Psoas muscle (tissue), 8 donors: Measurements from ENCODE around the gene SARDH. TPM values are rescaled to one million over a fixed set of nuclear protein-coding genes. Genes with fewer than 3 reads are reported as not detected.

ENCODE experiments used
- ATAC-seq, 4 donors: fragments of 200-7000 bp; cut with Tn5 transposase; one replicate each; pipeline ENCODE4 v1.9.1; 2020; ENCODE audit warnings: moderate library complexity in 3 of 4, mild to moderate bottlenecking in 2 of 4
- DNase-seq, 2 donors: peaks; one replicate each; pipeline ENCODE4 v3.0.0-alpha.2; 2020
- H3K27ac ChIP-seq: fragments of 200-600 bp; one replicate; pipeline ENCODE4 v1.8.0; 2022
- H3K27me3 ChIP-seq, 3 donors: fragments of 200-600 bp in 1 of 3; one replicate each; pipeline versions ENCODE4 v1.6.1 to v1.8.0; 2013 to 2022; ENCODE audit warnings: low read length in 2 of 3, mild to moderate bottlenecking in 2 of 3, moderate library complexity in 1 of 3; ENCODE audit not compliant: insufficient read depth in 3 of 3
- H3K36me3 ChIP-seq, 2 donors: fragments of 200-600 bp in 1 of 2; one replicate each; pipeline versions ENCODE4 v1.6.1 to v1.8.0; 2013 to 2022; ENCODE audit warnings: low read depth in 1 of 2, mild to moderate bottlenecking in 1 of 2, moderate library complexity in 1 of 2; ENCODE audit not compliant: insufficient read depth in 1 of 2
- H3K4me1 ChIP-seq: fragments of 200-600 bp; one replicate; pipeline ENCODE4 v1.8.0; 2022
- H3K4me3 ChIP-seq: fragments of 200-600 bp; one replicate; pipeline ENCODE4 v1.8.0; 2022; ENCODE audit warnings: mild to moderate bottlenecking
- H3K9me3 ChIP-seq: fragments of 200-600 bp; one replicate; pipeline ENCODE4 v1.8.0; 2022
- CTCF ChIP-seq: fragments of 200-600 bp; IDR thresholded peaks from one replicate; pipeline ENCODE4 v1.8.0; 2022; ENCODE audit warnings: antibody characterized with exemption
- WGBS, 3 donors: extraction: QIAGEN DNeasy Blood & Tissue Kit; methylation state at CpG; one replicate each; pipeline versions ENCODE4 v1.1.6 to v1.1.7; 2013; 5-methylcytosine and 5-hydroxymethylcytosine counted together
- intact Hi-C, 2 donors: fragments of 100-400 bp; cut with DNase I; formaldehyde crosslinking; loops; one replicate each; pipeline versions ENCODE4 v1.11.0 to v1.14.2; 2022
- polyA plus RNA-seq, 3 donors: library from polyadenylated mRNA; stranded (reverse); fragments of 200-250 nt; gene quantifications; one replicate each; pipeline ENCODE4 v1.2.3, GENCODE V29; 2013
- total RNA-seq, 4 donors: library from RNA; stranded (reverse); fragmentation: NEBNext Ultra II Directional in 2 of 4; extraction: Animal tissue kit (Norgen Biotek cat#: 25700) in 2 of 4; gene quantifications; one replicate each; pipeline versions ENCODE4 v1.2.1 to v1.2.4, GENCODE V29; 2021 to 2023
- donor health status: healthy with polysubstance abuse.
- donor health status: DM: no; HTN: no; CAD: no; lungs with moderate emphysema.
- donor health status: Bipolar disorder and iron deficiency.
- donor health status: healthy.
- donor health status: DM: yes; HTN: yes; CAD: no.
- donor health status: DM: no; HTN: no; CAD: no.
- donor health status: DM: no; HTN: no; CAD: no.
- donor health status: DM: yes; HTN: yes; CAD: no.

Gene SARDH
- total and polyA plus RNA-seq, 7 donors = 0.16 to 2.5 (median 0.62) TPM

GRCh38 chr9:133681658-133682306, 56.4 kb downstream of the SARDH start:
- peaks cover 0 to 2% (median 0%) of the 10 kb centered on the region in 3 donors for H3K27me3 ChIP-seq
- ATAC-seq (no peak), DNase-seq (peak in 1 of 2 donors; percentile 45)
- intact Hi-C loops = no loop called here
- no peaks in the 10 kb centered on the region for H3K9me3 ChIP-seq
- no peak overlapping the region for H3K27ac ChIP-seq
- no peak overlapping the region for H3K4me3 ChIP-seq
- WGBS, 3 donors = 93 to 94% (median 94%) methylated on average over 35 of the region's 35 CpGs
- no peaks in the 10 kb centered on the region for H3K4me1 ChIP-seq
- no peak for TF ChIP-seq CTCF
- no peaks in the 10 kb centered on the region for H3K36me3 ChIP-seq

- Histone ChIP-seq H3K27ac (no peak overlapping the region), H3K9me3 (no peaks in the 10 kb centered on the region), H3K36me3 (no peaks in the 10 kb centered on the region), H3K27me3 (peaks cover 0 to 4% (median 2%) of the 10 kb centered on the region in 3 donors), H3K4me3 (no peak overlapping the region), H3K4me1 (no peaks in the 10 kb centered on the region)
- WGBS, 3 donors = 82 to 91% (median 91%) methylated on average over 20 of the region's 20 CpGs
- no peak for TF ChIP-seq CTCF
- DNase-seq (peak in 1 of 2 donors; percentile 41), ATAC-seq (no peak)
- intact Hi-C loops = no loop called here
Observed at GRCh38 chr9:133680976-133681657, 57.0 kb downstream of the SARDH start.

GRCh38 chr9:133680250-133680975, 57.7 kb downstream of the SARDH start:
- 84 to 91% (median 89%) methylated on average over 20 to 21 of the region's 21 CpGs for WGBS, 3 donors
- H3K27me3 ChIP-seq = peaks cover 0 to 6% (median 2%) of the 10 kb centered on the region in 3 donors
- H3K4me3 ChIP-seq = no peak overlapping the region
- no peaks in the 10 kb centered on the region for H3K36me3 ChIP-seq
- H3K4me1 ChIP-seq = no peaks in the 10 kb centered on the region
- no peaks in the 10 kb centered on the region for H3K9me3 ChIP-seq
- H3K27ac ChIP-seq = no peak overlapping the region
- intact Hi-C loops = no loop called here
- DNase-seq (peak; percentile 8 to 46), ATAC-seq (no peak)
- TF ChIP-seq CTCF = no peak

- Histone ChIP-seq H3K27ac (no peak overlapping the region), H3K4me1 (no peaks in the 10 kb centered on the region)
- peak in 1 of 4 donors; percentile 26 for ATAC-seq
Observed at GRCh38 chr9:133679466-133680061, 58.6 kb downstream of the SARDH start.

More at GRCh38 chr9:133679466-133680061, 58.6 kb downstream of the SARDH start:
- Histone ChIP-seq H3K36me3 (no peaks in the 10 kb centered on the region), H3K9me3 (no peaks in the 10 kb centered on the region), H3K27me3 (peaks cover 0 to 8% (median 2%) of the 10 kb centered on the region in 3 donors), H3K4me3 (no peak overlapping the region)
- DNase-seq = peak; percentile 10 to 56
- TF ChIP-seq CTCF = no peak
- intact Hi-C loops = no loop called here
- WGBS, 3 donors = 28 to 33% (median 30%) methylated on average over 35 of the region's 35 CpGs
